GM21526 (cell line): ENCODE data around the gene CCL13.

Experiments
- ATAC-seq: cut with Tn5 transposase; IDR thresholded peaks from one replicate; pipeline ENCODE4 v1.9.1; 2021; ENCODE audit warnings: moderate library complexity; ENCODE audit not compliant: unreplicated experiment, low FRiP score

The CCL13 gene

DNA sequence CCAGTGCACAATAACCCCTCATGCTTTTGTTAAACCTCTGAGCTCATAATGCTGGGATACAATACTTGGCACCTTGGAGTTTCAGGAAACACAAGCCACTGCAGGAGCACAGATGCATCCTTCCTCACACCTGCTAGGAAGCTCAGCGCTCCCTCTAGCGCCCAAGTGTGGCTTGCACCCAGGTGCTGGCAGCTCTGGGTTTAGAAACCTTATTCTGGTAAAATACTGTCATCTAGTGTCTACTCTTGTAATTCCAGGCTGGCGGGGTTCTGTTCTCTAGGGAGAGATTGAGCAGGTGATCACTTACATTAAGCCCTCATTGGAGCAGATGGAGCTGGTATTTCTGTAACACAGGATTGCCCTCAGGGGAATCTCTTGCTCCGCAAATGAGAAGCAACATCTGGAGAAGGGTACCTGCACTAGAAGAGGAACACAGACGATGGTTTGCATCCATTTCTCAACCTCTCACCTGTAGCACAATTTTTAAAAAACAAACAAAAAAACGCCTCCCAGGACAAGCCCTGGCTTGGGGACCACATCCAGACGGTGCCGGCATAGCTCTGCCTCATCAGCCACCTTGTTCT is 5.3 kb downstream of the CCL13 start:
- peak; percentile 78 for ATAC-seq

DNA sequence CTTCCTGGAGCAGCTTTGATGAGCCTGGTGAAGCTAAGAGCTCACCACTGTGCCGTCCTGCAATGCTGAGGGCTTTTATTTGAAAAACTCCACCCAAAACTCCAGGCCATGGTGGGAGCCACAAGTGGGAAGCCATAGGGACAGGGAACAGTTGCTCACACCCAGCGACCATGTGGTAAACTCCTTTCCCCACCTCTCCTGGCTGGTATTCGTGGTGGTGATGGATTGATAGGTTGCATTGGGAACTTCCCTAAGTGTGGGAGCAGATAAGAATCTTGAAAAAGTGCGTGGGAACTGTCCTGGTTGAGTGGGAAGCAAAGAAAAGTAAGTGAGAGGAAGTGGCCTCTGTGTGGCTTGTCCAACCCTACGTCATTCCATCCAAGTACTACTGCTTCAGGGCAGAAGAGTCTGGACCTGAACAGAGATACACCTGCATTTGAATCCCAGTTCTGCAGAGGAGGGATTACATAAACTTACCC is 6.9 kb downstream of the CCL13 start, which contains the start of gene CCL1:
TSS of gene CCL1 (minus strand) at position 51 of the 479 bp plus-strand sequence. CDS start 72 bp downstream, outside the sequence.
- ATAC-seq = no peak

DNA sequence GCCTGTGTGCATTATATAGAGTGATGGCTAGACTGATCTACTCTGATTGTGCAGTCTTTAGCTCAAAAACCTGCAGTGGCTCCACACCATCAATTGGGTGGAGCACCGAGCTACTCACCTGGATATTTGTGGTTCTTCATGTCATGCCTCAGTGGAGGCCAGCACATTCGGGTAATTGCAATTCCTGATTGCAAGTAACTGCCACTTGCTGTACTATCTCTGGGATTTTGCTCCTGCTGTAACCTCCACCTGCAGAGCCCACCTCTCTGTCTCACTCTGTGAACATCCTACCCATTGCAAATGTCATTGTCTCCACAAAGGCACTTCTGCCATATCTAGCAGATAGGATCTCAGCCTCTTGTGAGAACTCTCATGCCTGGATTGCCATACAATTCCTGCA is 8.5 kb downstream of the CCL13 start:
- no peak for ATAC-seq

DNA sequence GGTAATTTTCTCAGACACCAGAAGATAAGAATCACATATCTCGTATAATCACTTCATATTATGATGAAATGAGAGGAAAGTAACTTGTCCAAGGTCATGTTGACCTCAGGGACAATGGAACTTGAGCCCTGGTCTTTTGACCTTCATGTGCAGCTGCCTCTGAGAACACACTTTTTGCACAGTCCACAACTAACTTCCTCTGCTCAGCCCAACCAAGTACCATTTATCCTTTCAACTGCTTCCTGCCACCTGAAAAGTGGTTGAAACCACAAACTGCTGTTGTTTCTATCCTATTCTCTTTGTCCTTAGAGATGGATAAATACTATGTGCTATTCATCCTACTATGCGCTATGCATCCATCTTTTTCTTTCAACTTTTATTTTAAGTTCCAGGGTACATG is 9.1 kb downstream of the CCL13 start:
- no peak for ATAC-seq

DNA sequence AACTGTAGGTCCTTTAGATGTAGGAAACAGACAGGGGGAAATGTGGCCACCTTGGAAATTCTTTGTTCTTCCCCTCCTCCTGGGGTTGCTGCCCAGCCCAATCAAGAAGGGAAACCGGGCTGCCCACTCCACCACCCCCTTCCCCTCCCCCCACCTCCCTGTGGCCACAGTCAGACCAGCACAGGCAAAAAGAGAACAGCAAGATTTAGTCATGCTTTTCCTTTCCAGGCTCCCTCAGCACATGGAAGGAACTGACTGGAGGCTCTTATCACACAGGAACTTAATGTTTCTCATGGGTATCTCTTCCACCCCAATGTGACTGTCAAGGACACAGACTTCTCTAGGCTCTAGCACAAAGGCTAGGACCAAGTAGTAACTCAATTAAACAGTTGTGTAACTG is 9.7 kb downstream of the CCL13 start:
- no peak for ATAC-seq

DNA sequence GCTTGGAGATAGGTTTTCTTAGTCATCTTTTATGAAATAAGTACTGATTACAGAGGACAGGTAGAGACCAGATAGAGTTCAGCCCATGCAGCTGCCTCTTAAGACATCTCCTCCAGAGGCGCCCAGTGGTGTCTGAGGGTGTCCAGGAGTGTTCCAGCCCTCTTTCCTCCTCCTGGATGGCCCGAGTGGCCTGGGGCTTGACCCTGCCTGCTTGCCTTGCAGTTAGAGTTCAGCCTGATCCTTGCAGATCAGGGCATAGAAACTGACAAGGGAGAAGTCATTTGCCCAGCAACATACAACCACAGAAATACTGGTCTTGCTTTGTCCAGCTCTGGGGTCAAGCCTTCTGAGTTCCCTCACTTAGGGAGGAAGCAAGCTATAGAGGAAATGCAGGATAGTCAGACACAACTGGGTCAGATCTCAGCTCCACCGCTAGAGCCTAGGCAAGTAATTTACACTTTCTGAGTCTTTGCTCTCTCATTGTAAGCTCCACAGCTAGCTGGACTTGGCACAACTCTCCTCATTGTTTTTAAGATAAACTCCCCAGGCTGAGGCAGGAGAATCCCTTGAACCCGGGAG is 10.3 kb downstream of the CCL13 start:
- ATAC-seq = no peak

DNA sequence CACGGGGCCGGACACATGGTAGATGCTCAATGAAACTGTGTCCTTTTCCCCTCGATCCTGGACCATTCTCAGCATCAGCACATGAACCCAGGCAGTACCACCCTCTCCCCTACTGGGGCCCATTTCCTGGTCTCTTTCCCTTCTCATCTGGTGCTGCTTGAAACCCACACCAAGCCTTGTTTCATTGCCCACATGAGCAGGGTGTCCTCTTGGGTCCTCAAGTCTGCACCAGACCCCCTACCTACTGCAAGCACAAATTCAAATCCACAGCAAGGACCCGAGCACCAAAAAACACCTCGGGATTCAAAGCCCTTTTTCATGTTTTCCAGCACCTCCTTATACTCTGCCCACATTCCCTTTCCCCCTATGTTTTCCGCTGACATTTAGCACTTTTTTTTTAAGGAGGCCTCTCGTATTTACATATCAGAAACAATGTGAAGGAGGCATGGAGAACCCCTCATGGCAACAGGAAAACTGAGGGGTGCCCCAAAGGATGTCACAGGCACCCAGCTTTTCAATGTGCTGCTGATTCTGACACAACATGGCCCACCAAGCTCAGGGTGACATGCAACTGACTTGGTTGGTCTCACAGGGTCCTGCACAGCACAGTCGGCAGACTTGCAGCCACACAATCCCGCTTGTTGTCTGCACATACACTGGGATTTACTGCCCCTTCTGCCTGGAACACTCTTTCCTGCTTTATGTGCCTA is 11.4 kb downstream of the CCL13 start:
- ATAC-seq = no peak

DNA sequence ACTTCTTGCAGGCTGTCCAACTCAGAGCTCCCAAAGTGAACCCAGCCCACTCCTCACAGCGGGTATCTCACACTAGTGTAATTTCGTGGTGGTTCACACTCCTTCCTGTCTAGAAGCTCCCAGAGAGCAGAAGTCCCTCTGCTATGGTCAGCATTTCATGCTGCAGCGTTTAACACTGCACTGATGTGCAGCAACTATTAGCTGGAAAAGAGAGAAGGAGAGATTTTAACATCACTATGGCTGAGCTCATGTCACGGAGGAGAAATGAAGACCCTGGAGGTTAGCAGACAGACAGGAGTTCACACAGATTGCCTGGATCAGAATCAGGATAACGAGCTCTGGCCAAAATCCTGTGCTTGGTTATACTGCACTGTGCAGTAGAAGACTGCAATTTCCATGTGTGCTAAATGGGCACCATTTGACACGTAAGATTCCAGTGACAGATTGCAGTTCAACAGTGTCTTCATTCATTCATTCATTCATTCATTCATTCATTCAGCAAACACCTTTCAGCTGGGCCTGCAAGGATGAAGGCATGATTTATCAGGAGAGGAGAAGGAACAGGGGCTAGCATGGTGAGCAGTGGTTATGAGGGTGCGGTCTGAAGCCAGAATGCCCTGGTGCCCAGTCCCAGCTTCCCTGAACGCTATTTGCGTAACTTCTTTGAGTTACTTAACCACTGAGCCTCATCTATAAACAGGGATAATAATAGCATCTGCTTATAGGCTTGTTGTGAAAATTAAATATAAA is 12.1 kb downstream of the CCL13 start:
- no peak for ATAC-seq

DNA sequence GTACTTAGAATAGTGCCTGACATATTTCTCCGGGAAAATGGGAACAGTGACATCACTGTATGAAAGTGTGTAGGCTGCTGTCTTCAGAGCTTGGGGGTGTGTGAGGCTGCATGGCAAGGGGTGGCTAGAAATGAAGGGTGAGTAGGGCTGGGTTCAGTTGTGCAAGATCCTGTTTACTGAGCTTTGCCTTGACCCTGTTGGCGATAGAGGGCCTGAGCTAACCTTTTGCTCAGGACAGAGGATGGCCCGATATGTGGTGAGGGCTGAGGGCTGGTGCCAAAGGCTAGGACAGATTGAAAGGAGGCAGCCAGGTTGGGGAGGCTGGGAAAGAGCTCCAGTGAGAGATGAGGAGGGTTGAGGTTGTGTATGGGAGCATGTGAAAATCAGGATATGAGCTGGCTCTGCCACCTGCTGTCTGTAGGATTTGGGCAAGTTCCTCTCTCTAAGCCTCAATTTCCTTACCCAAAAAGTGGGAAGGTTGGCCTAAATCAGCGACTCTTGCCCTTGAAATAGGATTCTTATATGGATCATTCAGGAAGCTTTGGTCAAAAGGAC is 12.7 kb downstream of the CCL13 start:
- ATAC-seq = no peak

DNA sequence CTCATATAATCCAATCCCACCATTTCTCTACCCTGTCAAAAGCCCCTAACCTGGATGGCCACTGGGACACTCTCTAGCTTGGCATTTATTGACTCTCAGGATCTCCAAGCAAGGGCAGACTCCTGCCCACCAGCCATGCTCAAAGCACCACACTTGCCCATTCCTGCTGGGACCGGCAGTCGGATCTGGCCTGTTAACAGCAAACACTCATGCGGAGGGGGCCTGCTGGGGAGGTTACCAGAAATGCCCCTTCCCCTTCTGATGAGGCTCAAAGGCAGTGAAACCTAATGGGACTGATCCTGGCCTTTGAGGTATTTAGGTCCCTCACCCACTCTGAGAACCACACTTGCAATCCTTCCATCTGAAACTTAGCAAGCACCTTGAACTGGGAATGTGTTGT is 13.3 kb downstream of the CCL13 start:
- ATAC-seq = no peak

DNA sequence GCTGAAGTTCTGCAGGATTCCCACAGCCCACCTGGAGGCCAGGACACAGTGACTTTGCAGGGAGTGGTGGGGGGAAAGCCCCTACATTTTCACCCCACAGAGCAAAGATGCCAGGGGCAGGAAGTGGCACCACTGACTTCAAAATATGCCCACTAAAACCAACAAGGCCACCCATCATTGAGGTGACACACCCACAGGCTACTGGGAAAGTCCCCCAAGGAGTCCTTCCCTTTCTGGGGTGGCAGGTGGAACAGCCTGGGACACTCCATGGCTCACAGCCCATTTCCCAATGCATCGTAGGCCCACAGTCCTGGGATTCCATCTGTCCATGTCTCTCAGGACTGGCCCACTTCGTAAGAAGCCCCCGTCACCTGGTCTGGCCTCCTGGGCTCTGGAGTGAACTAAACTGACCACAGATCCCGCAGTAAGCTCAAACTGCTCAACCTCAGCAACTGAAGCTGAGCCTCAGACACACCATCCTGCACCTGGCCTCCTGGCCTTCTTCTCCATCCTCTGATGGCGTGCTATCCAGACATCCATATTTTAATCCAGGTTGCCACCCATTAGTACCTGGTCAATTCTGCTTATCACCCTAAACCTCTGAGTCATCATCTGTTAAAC is 14.2 kb downstream of the CCL13 start:
- ATAC-seq = no peak

DNA sequence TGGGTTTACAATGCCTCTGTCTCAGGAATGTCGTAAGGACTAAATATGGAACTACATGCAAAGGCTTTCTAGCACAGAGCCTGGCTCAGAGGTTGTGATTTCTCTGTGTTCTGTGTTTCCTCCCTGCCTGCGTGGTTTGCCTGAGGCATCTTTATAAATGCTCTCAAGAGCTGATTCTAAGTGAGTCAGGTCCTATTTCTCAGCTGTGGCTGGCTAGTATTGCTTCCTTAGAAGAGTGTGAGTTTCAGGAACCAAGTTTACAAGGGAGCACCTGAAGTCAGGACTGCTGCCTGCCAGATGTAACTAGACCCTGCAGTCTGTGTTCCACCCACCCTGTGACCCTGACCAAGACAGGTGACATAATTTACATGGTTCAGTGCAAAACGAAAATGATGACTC is 14.7 kb downstream of the CCL13 start:
- no peak for ATAC-seq

DNA sequence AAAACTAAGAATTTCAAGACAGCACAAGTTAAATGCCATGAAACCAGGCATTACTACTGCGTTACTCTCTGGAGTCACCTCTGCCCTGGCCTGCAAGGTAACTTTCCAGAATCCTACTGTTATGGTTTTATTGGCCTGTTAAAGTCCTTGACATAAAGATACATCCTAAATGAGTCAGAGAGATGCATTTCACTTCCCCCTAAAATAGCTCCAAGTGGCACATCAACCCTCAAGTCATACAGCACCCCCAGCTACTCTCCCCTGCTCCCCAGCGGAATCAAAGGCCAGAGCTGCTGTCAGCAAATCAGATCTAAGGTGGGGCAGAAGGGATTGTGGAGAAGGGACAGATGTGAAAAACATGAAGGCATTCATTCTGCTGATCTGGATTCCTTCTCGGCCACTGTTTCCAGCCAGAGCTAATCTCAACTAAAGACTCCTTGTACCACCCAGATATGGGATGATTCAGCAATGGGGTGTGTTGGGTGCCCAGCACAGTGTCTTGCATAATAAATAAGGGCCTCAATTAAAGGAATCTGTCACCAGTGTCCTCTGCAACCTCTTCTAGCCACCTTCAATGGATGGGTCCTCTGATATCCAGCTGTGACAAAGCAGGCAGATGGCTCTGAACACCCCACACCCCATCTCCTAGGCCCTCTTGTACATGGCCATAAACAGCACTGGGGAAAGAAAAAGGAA is 15.3 kb downstream of the CCL13 start:
- no peak for ATAC-seq

DNA sequence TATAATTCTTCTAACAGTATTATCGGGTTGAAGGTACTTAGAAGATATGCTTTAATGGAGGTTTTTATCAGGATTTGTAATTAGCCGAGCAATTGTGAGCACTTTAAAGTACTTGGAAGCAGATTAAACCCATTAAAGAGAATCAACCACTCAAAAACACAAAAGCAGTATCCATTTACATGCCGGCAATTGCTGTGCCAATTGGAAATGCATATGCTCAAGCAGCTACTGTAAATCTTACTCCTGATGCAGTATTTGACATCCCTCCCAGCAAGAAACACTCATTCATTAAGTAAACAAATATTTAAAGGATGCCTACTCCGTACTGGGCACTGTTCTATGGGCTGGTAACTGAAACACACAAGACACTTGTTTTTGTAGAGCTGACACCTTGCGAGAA is 18.2 kb downstream of the CCL13 start:
- ATAC-seq = no peak

DNA sequence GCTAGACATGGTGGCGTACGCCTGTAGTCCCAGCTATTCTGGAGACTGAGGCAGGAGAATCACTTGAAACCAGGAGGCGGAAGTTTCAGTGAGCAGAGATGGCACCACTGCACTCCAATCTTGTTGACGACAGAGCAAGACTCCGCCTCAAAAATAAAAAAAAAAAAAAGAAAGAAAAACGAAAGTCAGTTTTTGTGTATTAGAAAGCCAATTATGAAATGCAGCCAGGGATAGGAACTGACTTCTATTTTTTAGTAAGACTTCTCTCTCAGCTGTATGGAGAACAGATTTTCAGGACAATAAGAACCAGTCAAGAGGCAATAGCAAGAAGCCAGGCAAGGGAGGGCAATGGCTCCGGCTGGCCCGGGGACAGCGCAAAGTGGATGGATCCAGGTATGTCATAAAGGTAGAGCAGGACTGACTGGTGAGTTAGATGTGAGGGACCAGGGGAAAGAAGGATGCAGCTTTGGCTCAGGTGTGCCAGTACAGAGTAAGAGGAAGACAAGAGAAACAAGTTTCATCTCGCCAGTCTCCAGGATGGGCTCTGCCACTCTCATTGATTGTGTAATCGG is 19.2 kb downstream of the CCL13 start:
- no peak for ATAC-seq

DNA sequence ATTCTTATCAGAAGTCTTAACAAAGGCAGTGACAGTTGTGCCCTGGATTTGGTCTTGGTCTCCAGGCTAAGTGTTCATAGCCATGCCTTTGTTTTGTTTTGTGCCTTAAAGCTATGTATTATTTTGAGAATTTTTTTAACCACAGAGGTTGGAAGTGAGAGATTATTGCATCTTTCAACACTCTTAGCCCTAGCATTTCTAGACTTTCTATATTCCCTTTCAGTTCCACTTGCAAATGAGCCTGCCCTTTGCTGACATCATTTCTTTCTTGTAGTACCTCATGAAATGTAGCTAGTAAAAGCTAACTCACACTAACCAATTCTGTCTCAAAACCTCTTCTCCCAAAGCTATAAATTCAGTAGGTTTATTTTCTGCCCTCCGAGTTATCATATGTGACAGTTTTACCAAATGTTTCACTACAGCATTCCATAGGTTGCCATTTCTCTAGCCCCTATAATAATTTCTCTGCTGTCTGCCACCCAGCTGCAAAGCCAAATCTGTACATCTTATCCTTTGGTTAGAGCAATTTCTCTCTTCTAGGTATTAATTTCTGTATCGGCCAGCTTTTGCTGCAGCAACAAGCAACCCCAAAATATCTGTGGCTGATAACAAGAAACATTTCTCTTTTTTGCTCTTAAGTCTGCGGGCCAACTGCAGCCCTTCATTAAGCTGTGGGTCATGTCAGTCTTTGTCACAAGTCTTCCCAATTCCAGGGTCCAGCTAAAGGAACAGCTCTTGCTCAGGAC is 21.0 kb downstream of the CCL13 start:
- peak; percentile 46 for ATAC-seq

DNA sequence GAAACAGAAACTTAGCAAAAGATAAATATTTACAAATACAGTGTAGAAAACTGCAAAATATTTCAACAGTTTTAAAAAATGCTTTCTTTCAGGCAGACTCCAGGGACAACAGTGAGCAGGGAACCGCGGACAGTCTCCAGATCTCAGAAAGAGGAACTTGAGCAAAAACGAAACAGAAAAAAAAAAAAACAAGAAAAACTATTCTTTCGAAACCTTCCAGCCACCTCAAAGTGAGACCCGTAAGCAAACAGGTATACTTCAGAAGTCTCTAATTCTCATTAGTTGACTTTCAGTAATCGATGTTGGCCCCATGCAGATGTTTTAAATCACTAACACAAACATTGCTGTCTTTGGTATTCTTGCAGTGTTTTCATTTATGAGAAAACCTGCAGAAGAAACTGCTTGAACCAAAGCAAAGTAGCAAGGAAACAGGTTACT is 22.4 kb downstream of the CCL13 start:
- peak; percentile 56 for ATAC-seq

DNA sequence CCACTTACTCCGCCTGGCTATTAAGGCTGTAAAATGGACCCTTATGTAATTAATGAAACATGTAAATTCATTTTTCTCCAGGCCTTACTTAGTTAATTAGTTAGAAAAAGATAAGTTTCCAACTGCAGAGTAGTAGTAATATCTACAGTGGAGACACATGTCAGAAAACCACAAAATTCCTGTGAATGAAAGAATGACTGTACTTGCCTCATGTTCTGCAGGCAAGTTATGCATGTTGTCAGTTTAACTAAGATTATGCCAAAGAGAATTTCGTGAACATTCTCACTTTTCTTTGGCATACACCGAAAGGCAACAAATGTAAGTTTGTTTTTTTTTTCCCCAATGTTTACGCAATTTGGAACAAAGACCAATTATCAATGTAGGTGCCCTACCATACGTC is 23.6 kb downstream of the CCL13 start:
- no peak for ATAC-seq

DNA sequence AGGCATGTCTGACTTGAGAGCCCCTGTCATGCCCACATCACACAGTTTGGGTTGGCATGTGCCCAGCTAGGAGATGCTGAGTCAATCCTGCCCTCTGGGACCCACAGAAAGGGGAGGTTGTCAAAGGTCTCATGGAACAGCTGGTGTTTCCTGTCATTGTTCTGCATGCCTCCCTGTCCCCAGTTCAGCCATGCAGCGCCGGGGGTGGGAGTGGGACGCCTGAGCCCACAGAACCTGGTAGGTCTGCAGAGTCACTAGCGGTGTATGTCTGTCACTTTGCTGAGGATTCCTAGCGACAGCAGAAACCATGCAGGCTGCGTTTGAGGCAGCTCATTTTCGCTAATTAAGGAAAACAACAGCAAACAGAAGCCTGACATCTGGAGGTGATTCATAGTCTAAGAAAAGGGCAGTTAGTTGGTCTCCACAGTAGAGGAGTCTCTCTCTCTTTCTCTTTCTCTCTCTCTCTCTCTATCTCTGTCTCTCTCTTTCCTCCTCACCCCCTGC is 26.4 kb downstream of the CCL13 start:
- no peak for ATAC-seq
